ENCODE results near the gene SYNGR1. TPM values are rescaled to one million over a fixed set of nuclear protein-coding genes. Genes with fewer than 3 reads are reported as not detected.

The SYNGR1 gene
- total and polyA plus RNA-seq, 2 of the 8 experiments (the other 6 are each of a cell fraction or from before 2014, with no cell fraction given): 32.5 to 84.7 TPM

DNA sequence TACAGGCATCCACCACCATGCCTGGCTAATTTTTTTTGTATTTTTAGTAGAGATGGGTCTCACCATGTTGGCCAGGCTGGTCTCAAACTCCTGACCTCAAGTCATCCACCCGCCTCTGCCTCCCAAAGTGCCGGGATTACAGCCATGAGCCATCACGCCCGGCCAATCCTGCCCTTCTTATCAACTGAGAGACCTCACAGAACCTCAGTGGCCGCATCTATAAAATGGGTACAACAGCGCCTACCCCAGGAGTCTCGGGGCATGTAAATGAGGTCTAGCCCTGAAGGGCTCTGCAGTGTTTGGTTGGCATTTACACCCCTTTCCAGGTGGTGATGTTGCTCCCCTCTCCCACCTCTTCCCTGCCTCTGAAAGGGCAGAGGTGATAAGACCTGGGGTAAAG is 11.7 kb downstream of the SYNGR1 start (continued):
- TF ChIP-seq ATF3 (IDR thresholded peaks at IDR 0.05; ENCODE audit: insufficient read depth, low read depth, low read length): no peak
